SU-DHL-6 (cell line): ENCODE data around the gene GABBR2.

Experiments
- H2AFZ ChIP-seq: fragments of 200-600 bp; sonication (generic); 2 replicates; pipeline ENCODE4 v1.6.1; 2014; ENCODE audit warnings: low read depth, mild to moderate bottlenecking, moderate library complexity, mixed read lengths, antibody characterized with exemption, low read length; ENCODE audit not compliant: severe bottlenecking
- H3F3A ChIP-seq: fragments of 200-600 bp; shearing (Covaris generic); 2 replicates; pipeline ENCODE4 v1.6.0; 2016; ENCODE audit warnings: antibody characterized with exemption, mild to moderate bottlenecking; ENCODE audit not compliant: insufficient read depth
- H3K27ac ChIP-seq: fragments of 200-600 bp; sonication (generic); 2 replicates; pipeline ENCODE4 v1.5.1; 2016; ENCODE audit warnings: low read depth, mild to moderate bottlenecking, low read length, moderate library complexity, mixed read lengths
- H3K27me3 ChIP-seq: fragments of 200-600 bp; sonication (generic), shearing (Covaris generic); 2 replicates; pipeline ENCODE4 v1.6.0; 2014; ENCODE audit warnings: mild to moderate bottlenecking, low read length
- H3K36me3 ChIP-seq: fragments of 200-600 bp; sonication (generic); 2 replicates; pipeline ENCODE4 v1.6.1; 2014; ENCODE audit warnings: mild to moderate bottlenecking, low read length, mixed read lengths
- H3K4me2 ChIP-seq: fragments of 300-600, 200-600 bp; shearing (Covaris generic), sonication (generic); 2 replicates; pipeline ENCODE4 v1.6.0; 2014; ENCODE audit warnings: low read length, low read depth, mild to moderate bottlenecking; ENCODE audit not compliant: poor library complexity, severe bottlenecking
- H3K4me3 ChIP-seq: fragments of 200-600 bp; sonication (generic); 2 replicates; pipeline ENCODE4 v1.5.1; 2014; ENCODE audit warnings: antibody characterized with exemption, low read length, mild to moderate bottlenecking, mixed read lengths; ENCODE audit not compliant: insufficient read depth, poor library complexity, severe bottlenecking
- H3K79me2 ChIP-seq: fragments of 200-600 bp; sonication (generic); 2 replicates; pipeline ENCODE4 v1.6.1; 2014; ENCODE audit warnings: mild to moderate bottlenecking, low read length, moderate library complexity; ENCODE audit not compliant: insufficient read depth
- H3K9ac ChIP-seq: fragments of 200-600 bp; sonication (generic); 2 replicates; pipeline ENCODE4 v1.7.0; 2014; ENCODE audit warnings: mild to moderate bottlenecking, low read length
- H3K9me2 ChIP-seq: fragments of 200-600 bp; sonication (generic); replicated peaks from 2 replicates; pipeline ENCODE4 v1.6.1; 2014; ENCODE audit warnings: low read length; ENCODE audit not compliant: insufficient read depth
- H3K9me3 ChIP-seq: fragments of 200-600 bp; sonication (generic); 2 replicates; pipeline ENCODE4 v1.6.1; 2014; ENCODE audit warnings: low read length, mixed read lengths; ENCODE audit not compliant: insufficient read depth
- H4K20me1 ChIP-seq: fragments of 200-600 bp; sonication (generic); 2 replicates; pipeline ENCODE4 v1.6.1; 2014; ENCODE audit warnings: low read depth, mild to moderate bottlenecking, antibody characterized with exemption, low read length, moderate library complexity, mixed read lengths
- CTCF ChIP-seq: fragments of 200-600 bp; sonication (generic); IDR thresholded peaks from one replicate; pipeline ENCODE4 v1.5.1; 2017; ENCODE audit warnings: antibody characterized with exemption, mild to moderate bottlenecking, low read length, moderate library complexity; ENCODE audit not compliant: insufficient read depth, poor library complexity, severe bottlenecking
- EZH2phosphoT487 ChIP-seq: fragments of 200-600 bp; sonication (generic), shearing (Covaris generic); conservative IDR thresholded peaks from 2 replicates; pipeline ENCODE4 v1.6.1; 2018; ENCODE audit warnings: mild to moderate bottlenecking, antibody characterized with exemption, low read length, moderate library complexity, mixed read lengths

Gene GABBR2

GRCh38 chr9:98495530-98495929 lies 213.2 kb downstream of the GABBR2 start:
- no peaks in the 10 kb centered on the region for H3F3A ChIP-seq
- no peak for TF ChIP-seq CTCF
- no peaks in the 10 kb centered on the region for H3K9me2 ChIP-seq
- H3K9ac ChIP-seq: no peak overlapping the region
- no peak overlapping the region for H3K4me2 ChIP-seq
- H3K79me2 ChIP-seq: no peaks in the 10 kb centered on the region
- H3K36me3 ChIP-seq: no peaks in the 10 kb centered on the region
- H2AFZ ChIP-seq: no peak overlapping the region
- no peak overlapping the region for H3K4me3 ChIP-seq
- no peaks in the 10 kb centered on the region for H3K27me3 ChIP-seq
- no peaks in the 10 kb centered on the region for H3K9me3 ChIP-seq
- H3K27ac ChIP-seq: no peak overlapping the region
- H4K20me1 ChIP-seq: no peaks in the 10 kb centered on the region

DNA sequence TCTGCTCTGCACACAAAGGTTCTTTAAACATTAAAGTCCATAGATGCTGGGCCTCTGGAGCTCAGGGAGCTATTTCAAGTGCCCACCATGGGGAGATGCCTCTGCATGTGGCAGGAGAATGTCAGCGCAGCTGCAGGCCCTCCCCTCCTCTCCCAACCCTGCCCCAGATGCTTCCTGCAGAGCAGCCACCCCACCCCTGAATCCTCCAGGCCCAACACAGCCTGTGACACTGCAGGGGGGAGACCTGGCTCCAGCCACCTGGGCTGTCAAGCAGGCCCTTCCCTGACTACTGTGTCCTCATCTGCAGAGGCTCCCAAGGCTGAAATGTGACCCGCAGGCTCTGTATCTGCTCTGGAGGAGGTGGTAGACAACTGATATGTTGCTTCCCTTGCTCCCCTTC lies 213.9 kb downstream of the GABBR2 start:
- H3K9ac ChIP-seq: no peak overlapping the region
- no peak overlapping the region for H3K4me2 ChIP-seq
- TF ChIP-seq EZH2phosphoT487 (no peak), CTCF (no peak)
- no peaks in the 10 kb centered on the region for H4K20me1 ChIP-seq
- no peaks in the 10 kb centered on the region; the same call in 1 of the 2 replicates for H3K27me3 ChIP-seq
- no peaks in the 10 kb centered on the region for H3K36me3 ChIP-seq
- H3K4me3 ChIP-seq: no peak overlapping the region
- H3K79me2 ChIP-seq: no peaks in the 10 kb centered on the region
- no peaks in the 10 kb centered on the region for H3K9me3 ChIP-seq
- H3F3A ChIP-seq: no peaks in the 10 kb centered on the region
- no peaks in the 10 kb centered on the region for H3K9me2 ChIP-seq
- no peak overlapping the region for H3K27ac ChIP-seq
- H2AFZ ChIP-seq: no peak overlapping the region

- Histone ChIP-seq H2AFZ (no peak overlapping the region), H3K79me2 (no peaks in the 10 kb centered on the region), H3K9me2 (no peaks in the 10 kb centered on the region), H4K20me1 (no peaks in the 10 kb centered on the region), H3K4me3 (no peak overlapping the region), H3F3A (no peaks in the 10 kb centered on the region), H3K36me3 (no peaks in the 10 kb centered on the region), H3K27ac (no peak overlapping the region), H3K4me2 (no peak overlapping the region), H3K9me3 (no peaks in the 10 kb centered on the region), H3K9ac (no peak overlapping the region), H3K27me3 (no peaks in the 10 kb centered on the region; the same call in 1 of the 2 replicates)
- TF ChIP-seq EZH2phosphoT487 (no peak), CTCF (no peak)
These were observed 216.9 kb downstream of the GABBR2 start for GRCh38 chr9:98491828-98492227.
